ENCODE measurements around the gene MFSD2A.
"Not testable (repeated sequence)": the region's sequence is repeated elsewhere in the genome, so short reads cannot be mapped to it uniquely, and the experiment has no call there.

The MFSD2A gene

DNA sequence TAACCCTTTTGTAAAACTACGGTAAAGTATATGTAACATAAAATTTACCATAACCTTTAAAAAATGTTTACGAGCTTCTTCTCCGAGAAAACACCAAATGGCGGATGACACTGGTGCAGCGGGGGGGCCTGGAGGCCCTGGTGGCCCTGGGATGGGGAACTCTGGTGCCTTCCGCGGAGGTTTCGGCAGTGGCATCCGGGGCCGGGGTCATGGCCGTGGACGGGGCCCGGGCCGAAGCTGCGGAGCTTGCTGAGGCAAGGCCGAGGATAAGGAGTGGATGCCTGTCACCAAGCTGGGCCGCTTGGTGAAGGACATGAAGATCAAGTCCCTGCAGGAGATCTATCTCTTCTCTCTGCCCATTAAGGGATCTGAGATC, 7.5 kb downstream of the MFSD2A start:
- no peaks in the 10 kb centered on the region for H3K4me1 ChIP-seq (ENCODE audit: control insufficient read depth, insufficient read depth, low read length)
- no peak overlapping the region for H3K27ac ChIP-seq (ENCODE audit: low read depth, low read length)
- H3K36me3 ChIP-seq (ENCODE audit: control insufficient read depth, insufficient read depth, low read length): peaks cover 2% of the 10 kb centered on the region
- H3K4me3 ChIP-seq (ENCODE audit: low read length): no peak overlapping the region
- H3K9ac ChIP-seq (ENCODE audit: low read length): no peak overlapping the region
- no peaks in the 10 kb centered on the region for H3K27me3 ChIP-seq (ENCODE audit: control insufficient read depth, insufficient read depth, low read length)

DNA sequence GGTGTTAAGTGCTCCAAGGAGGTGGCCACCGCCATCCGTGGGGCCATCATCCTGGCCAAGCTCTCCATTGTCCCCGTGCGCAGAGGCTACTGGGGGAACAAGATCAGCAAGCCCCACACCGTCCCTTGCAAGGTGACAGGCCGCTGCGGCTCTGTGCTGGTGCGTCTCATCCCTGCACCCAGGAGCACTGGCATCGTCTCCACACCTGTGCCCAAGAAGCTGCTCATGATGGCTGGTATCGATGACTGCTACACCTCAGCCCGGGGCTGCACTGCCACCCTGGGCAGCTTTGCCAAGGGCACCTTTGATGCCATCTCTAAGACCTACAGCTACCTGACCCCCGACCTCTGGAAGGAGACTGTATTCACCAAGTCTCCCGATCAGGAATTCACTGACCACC, 8.0 kb downstream of the MFSD2A start:
- not testable (repeated sequence) for H3K36me3 ChIP-seq (ENCODE audit: control insufficient read depth, insufficient read depth, low read length); H3K9ac ChIP-seq (ENCODE audit: low read length); H3K27me3 ChIP-seq (ENCODE audit: control insufficient read depth, insufficient read depth, low read length); H3K4me1 ChIP-seq (ENCODE audit: control insufficient read depth, insufficient read depth, low read length); H3K27ac ChIP-seq (ENCODE audit: low read depth, low read length); H3K4me3 ChIP-seq (ENCODE audit: low read length)

DNA sequence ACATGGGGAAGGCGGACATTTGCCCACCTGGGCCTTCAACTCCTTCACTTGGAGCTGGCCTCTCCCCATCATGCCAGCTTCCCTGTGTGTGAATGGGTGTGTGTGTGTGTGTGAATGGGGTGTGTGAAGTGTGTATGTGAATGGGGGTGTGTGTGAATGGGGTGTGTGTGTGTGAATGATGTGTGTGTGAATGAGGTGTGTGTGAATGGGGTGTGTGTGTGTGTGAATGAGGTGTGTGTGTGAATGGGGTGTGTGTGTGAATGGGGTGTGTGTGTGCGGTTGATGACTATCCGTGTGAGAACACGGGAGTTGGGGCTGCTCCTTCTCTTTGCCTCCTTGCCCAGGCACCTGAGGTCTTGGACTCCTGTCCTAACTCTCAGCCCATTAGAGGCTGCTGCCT, 9.6 kb downstream of the MFSD2A start:
- no peak overlapping the region for H3K27ac ChIP-seq (ENCODE audit: low read depth, low read length)
- H3K36me3 ChIP-seq (ENCODE audit: control insufficient read depth, insufficient read depth, low read length): peaks cover 2% of the 10 kb centered on the region
- H3K27me3 ChIP-seq (ENCODE audit: control insufficient read depth, insufficient read depth, low read length): no peaks in the 10 kb centered on the region
- no peak overlapping the region for H3K4me3 ChIP-seq (ENCODE audit: low read length)
- H3K4me1 ChIP-seq (ENCODE audit: control insufficient read depth, insufficient read depth, low read length): no peaks in the 10 kb centered on the region
- H3K9ac ChIP-seq (ENCODE audit: low read length): no peak overlapping the region

DNA sequence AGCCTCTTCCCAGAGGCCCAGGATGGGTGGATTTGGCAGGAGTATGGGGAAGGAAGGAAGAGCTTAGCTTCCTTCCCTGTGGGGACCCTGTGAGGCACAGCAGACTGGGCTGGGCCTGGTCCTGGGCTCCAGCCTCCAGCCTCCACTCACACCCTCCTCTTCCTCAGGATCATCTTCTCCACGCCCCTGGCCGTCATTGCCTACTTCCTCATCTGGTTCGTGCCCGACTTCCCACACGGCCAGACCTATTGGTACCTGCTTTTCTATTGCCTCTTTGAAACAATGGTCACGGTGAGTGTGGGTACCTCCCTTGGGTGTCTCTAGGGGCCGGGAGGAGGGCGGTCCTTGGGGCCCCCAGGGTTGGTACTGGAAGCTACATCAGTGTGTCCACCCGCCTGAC, 10.1 kb downstream of the MFSD2A start:
- Histone ChIP-seq H3K4me1 (ENCODE audit: control insufficient read depth, insufficient read depth, low read length) (no peaks in the 10 kb centered on the region), H3K36me3 (ENCODE audit: control insufficient read depth, insufficient read depth, low read length) (peaks cover 2% of the 10 kb centered on the region), H3K4me3 (ENCODE audit: low read length) (no peak overlapping the region), H3K27ac (ENCODE audit: low read depth, low read length) (no peak overlapping the region), H3K27me3 (ENCODE audit: control insufficient read depth, insufficient read depth, low read length) (no peaks in the 10 kb centered on the region), H3K9ac (ENCODE audit: low read length) (no peak overlapping the region)

DNA sequence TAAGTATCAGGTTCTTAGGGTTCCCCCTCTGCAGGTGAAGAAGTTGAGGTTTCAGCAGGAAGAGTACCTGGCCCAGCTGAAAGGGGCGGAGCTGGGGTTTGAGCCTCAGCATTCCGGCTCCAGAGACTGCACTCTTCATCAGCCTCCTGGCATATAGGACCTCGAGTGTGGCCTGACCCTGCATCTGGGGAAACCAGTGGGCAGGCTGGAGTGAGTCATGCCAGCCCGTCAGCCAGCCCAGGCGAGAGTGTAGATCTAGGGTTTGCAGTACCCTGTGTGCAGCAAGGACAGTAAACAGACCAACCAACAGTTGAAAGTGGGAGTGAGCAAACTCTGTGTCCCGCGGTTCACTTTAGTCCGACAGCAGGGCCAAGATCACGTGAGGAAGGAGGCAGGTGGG, 14.1 kb downstream of the MFSD2A start:
- Histone ChIP-seq H3K27me3 (ENCODE audit: control insufficient read depth, insufficient read depth, low read length) (no peaks in the 10 kb centered on the region), H3K4me3 (ENCODE audit: low read length) (no peak overlapping the region), H3K27ac (ENCODE audit: low read depth, low read length) (no peak overlapping the region), H3K36me3 (ENCODE audit: control insufficient read depth, insufficient read depth, low read length) (peaks cover 2% of the 10 kb centered on the region), H3K4me1 (ENCODE audit: control insufficient read depth, insufficient read depth, low read length) (no peaks in the 10 kb centered on the region), H3K9ac (ENCODE audit: low read length) (no peak overlapping the region)

DNA sequence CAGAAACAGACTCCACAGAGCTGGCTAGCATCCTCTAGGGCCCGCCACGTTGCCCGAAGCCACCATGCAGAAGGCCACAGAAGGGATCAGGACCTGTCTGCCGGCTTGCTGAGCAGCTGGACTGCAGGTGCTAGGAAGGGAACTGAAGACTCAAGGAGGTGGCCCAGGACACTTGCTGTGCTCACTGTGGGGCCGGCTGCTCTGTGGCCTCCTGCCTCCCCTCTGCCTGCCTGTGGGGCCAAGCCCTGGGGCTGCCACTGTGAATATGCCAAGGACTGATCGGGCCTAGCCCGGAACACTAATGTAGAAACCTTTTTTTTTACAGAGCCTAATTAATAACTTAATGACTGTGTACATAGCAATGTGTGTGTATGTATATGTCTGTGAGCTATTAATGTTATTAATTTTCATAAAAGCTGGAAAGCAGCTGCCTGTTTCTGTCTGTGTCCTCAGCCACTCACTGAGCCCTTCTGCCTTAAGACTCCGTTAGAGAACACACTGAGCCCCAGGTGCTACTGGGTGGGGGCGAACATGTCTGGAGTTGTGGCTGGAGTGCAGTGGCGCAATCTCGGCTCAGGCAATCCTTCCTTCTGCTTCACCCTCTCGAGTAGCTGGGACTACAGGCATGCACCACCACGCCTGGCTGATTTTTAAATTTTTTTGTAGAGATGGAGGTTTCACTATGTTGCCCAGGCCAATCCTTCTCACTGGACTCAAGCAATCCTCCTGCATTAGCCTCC, 14.8 kb downstream of the MFSD2A start:
- H3K36me3 ChIP-seq (ENCODE audit: control insufficient read depth, insufficient read depth, low read length): peaks cover 2% of the 10 kb centered on the region
- no peak overlapping the region for H3K9ac ChIP-seq (ENCODE audit: low read length)

DNA sequence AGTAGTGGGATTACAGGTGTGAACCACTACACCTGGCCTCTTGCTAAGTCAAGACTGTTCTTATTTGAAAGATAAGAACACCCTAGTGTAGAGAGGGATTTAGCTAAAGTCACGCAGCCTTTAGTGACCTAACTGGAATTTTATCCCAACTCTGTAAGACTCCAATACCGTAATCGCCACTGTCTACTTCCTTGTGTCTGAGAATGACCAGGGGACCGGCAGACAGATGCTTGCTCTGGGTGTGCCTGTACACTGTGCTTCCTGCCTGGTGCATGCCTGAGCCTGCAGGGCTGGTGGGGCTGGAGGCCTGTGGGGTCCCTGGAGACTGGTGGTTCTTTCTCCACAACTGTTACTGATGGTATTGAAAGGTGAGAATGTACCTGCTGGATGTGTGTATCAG, 15.3 kb downstream of the MFSD2A start:
- Histone ChIP-seq H3K36me3 (ENCODE audit: control insufficient read depth, insufficient read depth, low read length) (peaks cover 2% of the 10 kb centered on the region), H3K27me3 (ENCODE audit: control insufficient read depth, insufficient read depth, low read length) (no peaks in the 10 kb centered on the region), H3K4me3 (ENCODE audit: low read length) (no peak overlapping the region), H3K27ac (ENCODE audit: low read depth, low read length) (no peak overlapping the region), H3K9ac (ENCODE audit: low read length) (no peak overlapping the region), H3K4me1 (ENCODE audit: control insufficient read depth, insufficient read depth, low read length) (no peaks in the 10 kb centered on the region)

More for the DNA sequence above, 14.8 kb downstream of the MFSD2A start:
- no peak overlapping the region for H3K4me3 ChIP-seq (ENCODE audit: low read length)
- no peaks in the 10 kb centered on the region for H3K27me3 ChIP-seq (ENCODE audit: control insufficient read depth, insufficient read depth, low read length)
- H3K27ac ChIP-seq (ENCODE audit: low read depth, low read length): no peak overlapping the region
- no peaks in the 10 kb centered on the region for H3K4me1 ChIP-seq (ENCODE audit: control insufficient read depth, insufficient read depth, low read length)

DNA sequence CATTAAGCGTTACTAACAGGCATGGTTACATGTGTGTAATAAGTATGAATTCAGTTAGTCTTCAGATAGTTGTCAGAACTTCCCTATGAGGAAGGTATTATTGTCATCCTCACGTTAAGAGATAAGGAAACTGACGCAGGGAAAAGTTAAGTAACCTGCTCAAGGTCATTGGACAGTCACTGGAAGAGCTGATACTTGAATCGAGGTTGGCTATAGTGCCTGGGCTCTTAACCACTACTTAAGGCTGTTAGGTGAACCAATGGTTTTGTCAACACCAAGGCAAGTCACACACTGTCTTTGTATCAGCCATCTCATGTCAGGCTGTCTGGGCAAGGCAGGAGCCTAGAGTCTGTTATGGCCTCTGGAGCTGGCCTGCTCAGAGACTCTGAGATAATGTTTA, 16.2 kb downstream of the MFSD2A start:
- Histone ChIP-seq H3K4me1 (ENCODE audit: control insufficient read depth, insufficient read depth, low read length) (no peaks in the 10 kb centered on the region), H3K27ac (ENCODE audit: low read depth, low read length) (no peak overlapping the region), H3K4me3 (ENCODE audit: low read length) (no peak overlapping the region), H3K9ac (ENCODE audit: low read length) (no peak overlapping the region), H3K27me3 (ENCODE audit: control insufficient read depth, insufficient read depth, low read length) (no peaks in the 10 kb centered on the region), H3K36me3 (ENCODE audit: control insufficient read depth, insufficient read depth, low read length) (peaks cover 2% of the 10 kb centered on the region)

DNA sequence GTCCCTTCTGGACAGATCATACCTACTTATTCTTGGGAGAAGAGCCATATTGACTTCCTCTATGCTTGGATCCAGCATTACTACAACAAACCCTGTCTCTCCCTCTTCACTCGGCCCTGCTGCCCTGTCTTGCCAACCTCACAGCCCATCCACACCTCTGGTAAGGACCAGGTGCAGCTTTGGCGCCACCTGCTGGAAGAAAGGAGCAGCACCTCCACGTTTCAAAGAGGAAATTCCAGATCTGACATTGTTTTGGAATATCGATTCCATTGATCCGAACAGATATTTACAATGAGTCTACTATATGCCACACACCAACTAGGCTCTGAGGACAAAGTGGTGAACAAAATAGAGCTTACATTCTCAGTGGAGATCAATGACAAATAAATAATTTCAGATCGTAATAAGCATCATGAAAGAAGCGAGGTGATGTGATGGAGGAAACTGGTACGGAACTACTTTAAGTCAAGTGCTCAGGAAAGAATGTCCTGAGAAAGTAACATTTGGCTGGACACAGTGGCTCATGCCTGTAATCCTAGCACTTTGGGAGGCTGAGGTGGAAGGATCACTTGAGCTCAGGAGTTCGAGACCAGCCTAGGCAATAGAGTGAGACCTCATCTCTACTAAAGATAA, 18.7 kb downstream of the MFSD2A start:
- no peak overlapping the region for H3K27ac ChIP-seq (ENCODE audit: low read depth, low read length)
- no peaks in the 10 kb centered on the region for H3K4me1 ChIP-seq (ENCODE audit: control insufficient read depth, insufficient read depth, low read length)
- no peaks in the 10 kb centered on the region for H3K27me3 ChIP-seq (ENCODE audit: control insufficient read depth, insufficient read depth, low read length)
- no peaks in the 10 kb centered on the region for H3K36me3 ChIP-seq (ENCODE audit: control insufficient read depth, insufficient read depth, low read length)
- H3K9ac ChIP-seq (ENCODE audit: low read length): no peak overlapping the region
- no peak overlapping the region for H3K4me3 ChIP-seq (ENCODE audit: low read length)

DNA sequence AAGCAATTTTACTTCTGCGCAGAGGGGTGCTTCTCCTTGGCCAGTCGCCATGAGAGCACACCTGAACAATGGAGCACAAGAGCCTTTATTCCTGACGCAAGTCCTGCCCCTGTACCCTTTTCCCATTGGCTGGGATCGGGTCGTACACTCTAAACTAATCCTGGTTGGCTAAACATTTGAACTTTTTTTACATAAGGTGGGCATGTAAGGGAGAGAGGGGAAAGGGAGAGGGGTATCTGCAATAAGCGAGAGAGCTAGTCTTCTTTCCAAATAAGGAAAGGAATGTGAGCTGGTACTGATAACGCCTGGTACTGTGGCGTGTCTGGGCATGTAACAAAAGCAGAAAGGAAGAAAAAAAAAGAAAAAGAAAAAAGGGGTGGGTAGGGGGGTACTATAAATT, 21.8 kb downstream of the MFSD2A start:
- Histone ChIP-seq H3K27ac (ENCODE audit: low read depth, low read length) (no peak overlapping the region), H3K36me3 (ENCODE audit: control insufficient read depth, insufficient read depth, low read length) (no peaks in the 10 kb centered on the region), H3K9ac (ENCODE audit: low read length) (no peak overlapping the region), H3K4me1 (ENCODE audit: control insufficient read depth, insufficient read depth, low read length) (no peaks in the 10 kb centered on the region), H3K4me3 (ENCODE audit: low read length) (no peak overlapping the region), H3K27me3 (ENCODE audit: control insufficient read depth, insufficient read depth, low read length) (no peaks in the 10 kb centered on the region)

DNA sequence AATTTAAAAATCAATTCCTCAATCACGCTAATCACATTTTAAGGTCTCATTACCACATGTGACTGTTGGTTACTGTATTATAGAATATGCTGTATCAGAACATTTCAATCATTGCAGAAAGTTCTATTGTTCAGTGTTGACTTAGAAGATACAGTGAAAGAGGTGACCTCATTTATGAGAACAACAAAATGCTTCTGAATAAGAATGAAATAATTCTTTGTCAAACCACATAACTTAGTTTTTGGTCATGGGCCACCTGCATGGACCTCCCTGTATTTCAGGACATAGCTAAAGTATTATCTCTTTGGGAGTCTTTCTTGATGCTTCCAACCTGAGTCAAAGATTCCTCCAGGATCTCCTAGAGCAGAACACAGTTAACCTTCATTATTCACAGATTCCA, 22.3 kb downstream of the MFSD2A start:
- Histone ChIP-seq H3K27me3 (ENCODE audit: control insufficient read depth, insufficient read depth, low read length) (no peaks in the 10 kb centered on the region), H3K27ac (ENCODE audit: low read depth, low read length) (no peak overlapping the region), H3K4me3 (ENCODE audit: low read length) (no peak overlapping the region), H3K9ac (ENCODE audit: low read length) (no peak overlapping the region), H3K4me1 (ENCODE audit: control insufficient read depth, insufficient read depth, low read length) (no peaks in the 10 kb centered on the region), H3K36me3 (ENCODE audit: control insufficient read depth, insufficient read depth, low read length) (no peaks in the 10 kb centered on the region)

DNA sequence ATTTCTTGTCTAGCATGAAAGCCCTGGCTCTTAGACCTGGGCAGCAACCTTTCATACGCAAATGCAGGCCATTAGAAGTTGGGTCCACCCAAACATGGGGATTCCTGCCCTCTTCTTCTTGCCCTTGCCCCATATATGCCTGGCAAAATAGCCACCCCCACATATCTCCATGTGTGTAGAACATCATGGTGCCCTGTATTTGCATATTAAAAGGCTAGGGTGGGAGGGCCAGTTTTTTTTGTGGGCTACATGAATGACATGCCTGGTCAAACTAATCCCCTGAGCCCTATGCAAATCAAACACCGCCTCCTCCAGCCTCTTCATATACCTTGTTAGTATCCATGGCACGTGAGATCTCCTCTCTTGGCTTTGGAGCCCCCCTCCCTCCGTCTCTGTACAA, 24.7 kb downstream of the MFSD2A start:
- Histone ChIP-seq H3K36me3 (ENCODE audit: control insufficient read depth, insufficient read depth, low read length) (no peaks in the 10 kb centered on the region), H3K4me3 (ENCODE audit: low read length) (no peak overlapping the region), H3K4me1 (ENCODE audit: control insufficient read depth, insufficient read depth, low read length) (no peaks in the 10 kb centered on the region), H3K9ac (ENCODE audit: low read length) (no peak overlapping the region), H3K27ac (ENCODE audit: low read depth, low read length) (no peak overlapping the region), H3K27me3 (ENCODE audit: control insufficient read depth, insufficient read depth, low read length) (no peaks in the 10 kb centered on the region)

All from rectal smooth muscle tissue (tissue), 1 donor.